GM12875 (cell line): ENCODE data around the gene FAM171A1.
"Not testable (repeated sequence)": the region's sequence is repeated elsewhere in the genome, so short reads cannot be mapped to it uniquely, and the experiment has no call there.

ENCODE experiments used
- H3K4me3 ChIP-seq: one replicate; pipeline ENCODE4 v1.5.1; 2011; ENCODE audit warnings: low read depth, low read length, control low read depth
- TF ChIP-seq, protein P1 (sequence below): IDR thresholded peaks from 2 replicates; pipeline ENCODE4 v1.5.1; 2011; ENCODE audit warnings: low read depth, mild to moderate bottlenecking, control low read depth, inconsistent platforms, low read length, moderate library complexity, borderline replicate concordance; ENCODE audit not compliant: insufficient read depth

FAM171A1 gene

GRCh38 chr10:15334650-15335323, 36.3 kb downstream of the FAM171A1 start:
- no peak overlapping the region for H3K4me3 ChIP-seq
- TF ChIP-seq, protein P1, sequence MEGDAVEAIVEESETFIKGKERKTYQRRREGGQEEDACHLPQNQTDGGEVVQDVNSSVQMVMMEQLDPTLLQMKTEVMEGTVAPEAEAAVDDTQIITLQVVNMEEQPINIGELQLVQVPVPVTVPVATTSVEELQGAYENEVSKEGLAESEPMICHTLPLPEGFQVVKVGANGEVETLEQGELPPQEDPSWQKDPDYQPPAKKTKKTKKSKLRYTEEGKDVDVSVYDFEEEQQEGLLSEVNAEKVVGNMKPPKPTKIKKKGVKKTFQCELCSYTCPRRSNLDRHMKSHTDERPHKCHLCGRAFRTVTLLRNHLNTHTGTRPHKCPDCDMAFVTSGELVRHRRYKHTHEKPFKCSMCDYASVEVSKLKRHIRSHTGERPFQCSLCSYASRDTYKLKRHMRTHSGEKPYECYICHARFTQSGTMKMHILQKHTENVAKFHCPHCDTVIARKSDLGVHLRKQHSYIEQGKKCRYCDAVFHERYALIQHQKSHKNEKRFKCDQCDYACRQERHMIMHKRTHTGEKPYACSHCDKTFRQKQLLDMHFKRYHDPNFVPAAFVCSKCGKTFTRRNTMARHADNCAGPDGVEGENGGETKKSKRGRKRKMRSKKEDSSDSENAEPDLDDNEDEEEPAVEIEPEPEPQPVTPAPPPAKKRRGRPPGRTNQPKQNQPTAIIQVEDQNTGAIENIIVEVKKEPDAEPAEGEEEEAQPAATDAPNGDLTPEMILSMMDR, result no peak

DNA sequence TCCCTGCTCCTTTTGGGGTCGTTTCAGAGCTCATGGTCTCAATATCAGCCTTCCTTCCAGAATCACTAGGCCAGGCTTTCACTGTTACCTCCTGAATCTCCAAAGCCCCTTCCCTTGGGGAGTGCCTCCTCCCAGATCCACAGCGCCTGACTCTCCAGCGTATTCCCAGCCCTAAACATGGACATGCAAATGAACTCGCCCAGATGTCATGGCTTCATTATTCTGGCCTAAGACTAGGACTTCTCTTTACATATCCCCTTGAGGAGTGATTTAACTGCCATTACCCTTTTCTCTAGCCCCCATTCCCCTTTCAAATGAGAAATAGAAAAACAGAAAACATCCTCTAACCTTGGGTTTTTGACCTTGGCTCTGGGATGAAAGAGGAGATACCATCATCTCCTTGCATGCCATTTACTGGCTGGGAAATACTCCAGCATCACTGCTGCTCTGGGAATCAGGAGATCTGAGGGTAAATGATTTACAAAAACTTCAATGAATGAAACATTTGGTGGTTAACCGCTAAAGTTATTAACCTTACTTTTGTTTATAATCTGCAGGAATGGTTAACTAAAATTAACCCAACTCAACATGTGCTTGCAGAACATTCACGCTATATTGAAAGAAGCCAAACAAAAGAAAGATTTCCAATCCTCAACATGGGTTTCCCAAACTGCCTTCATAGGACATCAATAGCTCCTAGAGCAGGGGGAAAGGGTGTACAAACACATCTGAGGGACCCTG, 37.0 kb downstream of the FAM171A1 start:
- TF ChIP-seq, protein P1, result no peak
- H3K4me3 ChIP-seq, result no peak overlapping the region

- not testable (repeated sequence) for H3K4me3 ChIP-seq
Measured at GRCh38 chr10:15333181-15333580, 37.9 kb downstream of the FAM171A1 start.

DNA sequence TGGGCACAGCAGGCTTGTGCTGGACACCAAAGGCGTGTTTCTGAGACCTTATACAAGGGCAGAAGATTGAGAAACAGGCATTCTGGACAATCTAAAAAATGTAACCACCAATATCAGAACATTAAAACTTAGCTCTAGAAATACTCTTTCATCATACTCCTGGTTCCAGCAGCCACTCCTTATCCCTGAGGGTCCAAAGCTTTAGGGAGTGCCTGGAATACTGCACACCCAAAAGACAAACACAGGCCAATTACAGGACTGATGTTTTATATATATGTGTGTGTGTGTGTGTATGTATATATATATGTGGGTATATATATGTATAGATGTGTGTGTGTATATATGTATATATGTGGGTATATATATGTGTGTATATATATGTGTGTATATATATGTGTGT, 39.6 kb downstream of the FAM171A1 start:
- no peak overlapping the region for H3K4me3 ChIP-seq
- TF ChIP-seq, protein P1, result no peak

GRCh38 chr10:15329437-15329836, 41.7 kb downstream of the FAM171A1 start:
- TF ChIP-seq, protein P1, result no peak

DNA sequence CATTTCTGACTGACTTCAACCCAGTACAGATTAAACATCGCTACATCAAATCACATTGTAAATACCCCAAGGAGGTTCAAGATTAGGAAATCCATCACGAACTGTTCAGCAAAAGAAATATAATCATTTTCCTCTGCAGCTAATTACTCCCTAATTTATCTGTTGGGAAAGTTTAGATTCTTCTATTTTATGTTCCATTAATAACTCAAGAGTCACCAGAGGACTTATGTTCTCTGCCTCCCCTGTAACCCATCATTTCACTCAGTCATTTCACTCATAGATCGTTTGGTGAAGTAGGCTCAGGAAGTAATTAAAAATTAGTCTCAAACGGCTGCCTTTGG, 45.2 kb downstream of the FAM171A1 start:
- TF ChIP-seq, protein P1, result no peak
- no peak overlapping the region for H3K4me3 ChIP-seq

More at GRCh38 chr10:15329437-15329836, 41.7 kb downstream of the FAM171A1 start:
- no peak overlapping the region for H3K4me3 ChIP-seq

DNA sequence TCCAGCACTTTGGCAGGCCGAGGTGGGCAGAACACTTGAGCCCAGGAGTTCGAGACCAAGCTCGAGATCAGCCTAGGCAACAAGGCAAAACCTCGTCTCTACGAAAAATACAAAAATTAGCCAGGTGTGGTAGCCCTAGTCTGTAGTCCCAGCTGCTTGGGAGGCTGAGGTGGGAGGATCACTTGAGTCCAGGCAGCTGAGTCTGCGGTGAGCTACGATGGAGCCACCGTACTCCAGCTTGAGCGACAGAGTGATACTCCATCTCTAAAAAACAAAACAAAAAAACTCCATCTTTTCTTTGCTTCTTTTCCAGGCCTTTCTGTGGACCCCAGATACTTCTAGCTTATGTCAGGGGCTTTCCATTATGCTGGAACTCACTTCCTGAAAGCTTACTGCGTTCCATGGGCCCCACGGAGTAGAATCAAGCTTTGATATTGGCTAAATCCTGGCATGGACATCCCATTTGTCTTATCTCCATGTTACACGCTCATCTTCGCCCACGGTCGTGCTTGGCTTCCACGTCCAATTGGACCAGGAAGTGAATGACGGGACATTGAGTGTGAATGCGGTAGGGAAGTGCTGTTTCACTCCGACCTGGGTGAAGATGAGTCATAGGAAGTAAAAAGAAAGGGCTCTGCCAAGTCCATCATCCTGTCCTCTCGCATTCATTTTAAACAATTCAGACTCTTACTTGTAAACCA, 45.7 kb downstream of the FAM171A1 start:
- no peak overlapping the region for H3K4me3 ChIP-seq
- TF ChIP-seq, protein P1, result no peak
